Vagina (tissue), 2 donors: ENCODE results near the gene NSMCE1.

ENCODE experiments used
- CTCF ChIP-seq, 3 experiments: fragments of 450-650 bp in 2 of 3; fragments of 200-600 bp in 1 of 3; sonication (generic) in 1 of 3; IDR thresholded peaks; one replicate each; pipeline ENCODE4 v1.5.1; 2017 to 2019; ENCODE audit warnings: antibody characterized with exemption in 3 of 3, mild to moderate bottlenecking in 2 of 3, moderate library complexity in 2 of 3
- POLR2AphosphoS5 ChIP-seq, 2 donors: sonication (generic); formaldehyde crosslinking; IDR thresholded peaks; one replicate each; pipeline ENCODE4 v1.9.0; 2017; ENCODE audit warnings: antibody characterized with exemption in 2 of 2, mild to moderate bottlenecking in 2 of 2, low read depth in 1 of 2; ENCODE audit not compliant: insufficient read depth in 1 of 2

DNA sequence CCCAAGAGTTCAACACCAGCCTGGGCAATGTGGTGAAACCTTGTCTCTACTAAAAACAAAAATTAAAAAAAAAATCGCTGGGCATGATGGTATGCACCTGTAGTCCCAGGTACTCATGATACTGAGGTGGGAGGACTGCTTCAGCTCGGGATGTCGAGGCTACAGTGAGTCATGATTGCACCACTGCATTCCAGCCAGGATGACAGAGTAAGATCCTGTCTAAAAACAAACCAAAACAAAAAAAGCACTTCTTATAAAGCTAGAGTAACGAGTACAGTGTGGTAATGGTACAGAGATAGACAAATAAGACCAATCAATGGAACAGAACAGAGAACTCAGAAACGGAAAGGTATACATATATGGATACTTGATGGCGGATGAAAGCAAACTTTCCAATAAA is 4.4 kb downstream of the NSMCE1 start:
- peak in 1 of 2 donors; percentile 18 for TF ChIP-seq POLR2AphosphoS5 (IDR thresholded peaks at IDR 0.05; ENCODE audit: insufficient read depth in 1 of 2, low read depth in 1 of 2)
- TF ChIP-seq CTCF (IDR thresholded peaks at IDR 0.05): no peak
